ENCODE data around the gene DMGDH. TPM values are rescaled to one million over a fixed set of nuclear protein-coding genes. Genes with fewer than 3 reads are reported as not detected.

The DMGDH gene
- total RNA-seq: 3.7 TPM

GRCh38 chr5:79069488-79070349 lies at the start of gene DMGDH, which contains the start of gene BHMT2:
TSS of gene DMGDH (minus strand) at chr5:79069674. CDS start at chr5:79069620, 54 bp downstream.
TSS of gene BHMT2 (plus strand) at chr5:79069767. CDS start at chr5:79069783, 16 bp downstream.
- DNase-seq (ENCODE audit: low spot score in 2 of 2): peak in 1 of 2 donors; percentile 38
- no peak for FAIRE-seq

- FAIRE-seq: no peak
- no peak for DNase-seq (ENCODE audit: low spot score in 2 of 2)
Measured at GRCh38 chr5:79112703-79113058, 43.2 kb upstream of the DMGDH start.

GRCh38 chr5:79111960-79112702 lies 42.7 kb upstream of the DMGDH start:
- DNase-seq (ENCODE audit: low spot score in 2 of 2) (no peak), FAIRE-seq (no peak)

GRCh38 chr5:79111387-79111959 lies 42.0 kb upstream of the DMGDH start, which contains the start of gene BHMT:
TSS of gene BHMT (plus strand) at chr5:79111809. CDS start at chr5:79111886, 77 bp downstream.
- DNase-seq (ENCODE audit: low spot score in 2 of 2) (no peak), FAIRE-seq (no peak)

- DNase-seq (ENCODE audit: low spot score in 2 of 2) (no peak), FAIRE-seq (no peak)
Measured at GRCh38 chr5:79109527-79110492, 40.3 kb upstream of the DMGDH start.

GRCh38 chr5:79108792-79109191 lies 39.3 kb upstream of the DMGDH start:
- no peak for FAIRE-seq
- DNase-seq (ENCODE audit: low spot score in 2 of 2): no peak

GRCh38 chr5:79108086-79108485 lies 38.6 kb upstream of the DMGDH start:
- FAIRE-seq (no peak), DNase-seq (ENCODE audit: low spot score in 2 of 2) (no peak)

GRCh38 chr5:79107020-79107796 lies 37.7 kb upstream of the DMGDH start:
- FAIRE-seq (no peak), DNase-seq (ENCODE audit: low spot score in 2 of 2) (no peak)

- DNase-seq (ENCODE audit: low spot score in 2 of 2) (no peak), FAIRE-seq (no peak)
Measured at GRCh38 chr5:79105868-79106267, 36.4 kb upstream of the DMGDH start.

GRCh38 chr5:79093762-79094161 lies 24.3 kb upstream of the DMGDH start:
- DNase-seq (ENCODE audit: low spot score in 2 of 2) (no peak), FAIRE-seq (no peak)

GRCh38 chr5:79091064-79091463 lies 21.6 kb upstream of the DMGDH start:
- no peak for DNase-seq (ENCODE audit: low spot score in 2 of 2)

GRCh38 chr5:79088507-79088906 lies 19.0 kb upstream of the DMGDH start:
- no peak for FAIRE-seq
- no peak for DNase-seq (ENCODE audit: low spot score in 2 of 2)

More at GRCh38 chr5:79091064-79091463, 21.6 kb upstream of the DMGDH start:
- FAIRE-seq: no peak

- DNase-seq (ENCODE audit: low spot score in 2 of 2) (no peak), FAIRE-seq (no peak)
Measured at GRCh38 chr5:79086116-79086515, 16.6 kb upstream of the DMGDH start.

GRCh38 chr5:79081779-79082178 lies 12.3 kb upstream of the DMGDH start:
- FAIRE-seq (no peak), DNase-seq (ENCODE audit: low spot score in 2 of 2) (no peak)

- DNase-seq (ENCODE audit: low spot score in 2 of 2) (no peak), FAIRE-seq (no peak)
Measured at GRCh38 chr5:79080804-79081203, 11.3 kb upstream of the DMGDH start.

- DNase-seq (ENCODE audit: low spot score in 2 of 2) (no peak), FAIRE-seq (no peak)
Measured at GRCh38 chr5:79077680-79078365, 8.3 kb upstream of the DMGDH start.

- FAIRE-seq (no peak), DNase-seq (ENCODE audit: low spot score in 2 of 2) (no peak)
Measured at GRCh38 chr5:79076819-79077218, 7.3 kb upstream of the DMGDH start.

- FAIRE-seq (no peak), DNase-seq (ENCODE audit: low spot score in 2 of 2) (no peak)
Measured at GRCh38 chr5:79075646-79076426, 6.4 kb upstream of the DMGDH start.
